Ovary (tissue), 9 donors: Measurements from ENCODE around the gene SRD5A1. TPM values are rescaled to one million over a fixed set of nuclear protein-coding genes. Genes with fewer than 3 reads are reported as not detected.

ENCODE experiments used
- DNase-seq, 5 donors: peaks; one replicate each; pipeline ENCODE4 v3.0.0-alpha.2; 2019 to 2020
- H3K27ac ChIP-seq, 2 donors: fragments of 200-600 bp; one replicate each; pipeline versions ENCODE4 v1.5.1 to v1.8.0; 2019 to 2022
- H3K27me3 ChIP-seq: fragments of 200-600 bp; one replicate; pipeline ENCODE4 v1.8.0; 2022
- H3K36me3 ChIP-seq: fragments of 200-600 bp; sonication (generic); one replicate; pipeline ENCODE4 v1.5.1; 2019
- H3K4me1 ChIP-seq: one replicate; pipeline ENCODE4 v1.8.1; 2013; ENCODE audit warnings: mild to moderate bottlenecking, moderate library complexity; ENCODE audit not compliant: insufficient read depth
- H3K4me3 ChIP-seq: fragments of 200-600 bp; sonication (generic); one replicate; pipeline ENCODE4 v1.5.1; 2017
- H3K9me3 ChIP-seq, 2 donors: fragments of 200-600 bp in 1 of 2; sonication (generic) in 1 of 2; one replicate each; pipeline versions ENCODE4 v1.5.1 to v1.8.1; 2013 to 2019; ENCODE audit warnings: mild to moderate bottlenecking in 1 of 2, moderate library complexity in 1 of 2
- EP300 ChIP-seq: sonication (generic); formaldehyde crosslinking; IDR thresholded peaks from one replicate; pipeline ENCODE4 v1.6.1; 2017; ENCODE audit warnings: antibody characterized with exemption
- POLR2A ChIP-seq: fragments of 450-650 bp; IDR thresholded peaks from one replicate; pipeline ENCODE4 v1.6.1; 2017; ENCODE audit warnings: antibody characterized with exemption, mild to moderate bottlenecking, moderate library complexity
- WGBS, 3 donors: extraction: QIAGEN DNeasy Blood & Tissue Kit in 1 of 3; methylation state at CpG; one replicate each; pipeline versions ENCODE4 v1.1.5 to v1.1.7; 2013 to 2017; 5-methylcytosine and 5-hydroxymethylcytosine counted together
- intact Hi-C, 4 donors: fragments of 100-400 bp; cut with DNase I; formaldehyde crosslinking; loops; one replicate each; pipeline versions ENCODE4 v1.11.0 to v1.15.1; 2022 to 2023
- polyA plus RNA-seq, 2 donors: library from polyadenylated mRNA; stranded (reverse); fragments of 200-250 nt in 1 of 2; fragments of 350-450 nt in 1 of 2; fragmentation: Illumina TruSeq in 1 of 2; extraction: RNeasy Lipid Tissue Mini Kit (QIAGEN cat#74804) in 1 of 2; gene quantifications; one replicate each; pipeline ENCODE4 v1.2.3, GENCODE V29; 2013 to 2014
- total RNA-seq, 7 donors: library from RNA; depleted of rRNA in 2 of 7; stranded (reverse); fragments of >200 nt in 2 of 7; fragmentation: NEBNext Ultra II Directional in 3 of 7; extraction: Animal tissue kit (Norgen Biotek cat#: 25700) in 3 of 7; gene quantifications; one replicate each; pipeline versions ENCODE4 v1.1.0 to v1.2.4, GENCODE V29; 2016 to 2023
- TF ChIP-seq, protein P1 (sequence below), 3 donors: fragments of 450-650 bp in 2 of 3; fragments of 200-600 bp in 1 of 3; IDR thresholded peaks; one replicate each; pipeline versions ENCODE4 v1.5.1 to v1.8.0; 2016 to 2022; ENCODE audit warnings: antibody characterized with exemption in 3 of 3, mild to moderate bottlenecking in 1 of 3
- donor health status: DM: no; HTN: no; CAD: no; lungs with moderate emphysema.
- donor health status: DM: no; HTN: no; CAD: no.
- donor health status: Bipolar disorder and iron deficiency.
- donor health status: DM: yes; HTN: yes; CAD: no.
- donor health status: DM: no; HTN: no; CAD: no.
- donor health status: DM: yes; HTN: yes; CAD: no.

The SRD5A1 gene
- total and polyA plus RNA-seq, 9 donors, result 4.4 to 13.5 (median 9.4) TPM

DNA sequence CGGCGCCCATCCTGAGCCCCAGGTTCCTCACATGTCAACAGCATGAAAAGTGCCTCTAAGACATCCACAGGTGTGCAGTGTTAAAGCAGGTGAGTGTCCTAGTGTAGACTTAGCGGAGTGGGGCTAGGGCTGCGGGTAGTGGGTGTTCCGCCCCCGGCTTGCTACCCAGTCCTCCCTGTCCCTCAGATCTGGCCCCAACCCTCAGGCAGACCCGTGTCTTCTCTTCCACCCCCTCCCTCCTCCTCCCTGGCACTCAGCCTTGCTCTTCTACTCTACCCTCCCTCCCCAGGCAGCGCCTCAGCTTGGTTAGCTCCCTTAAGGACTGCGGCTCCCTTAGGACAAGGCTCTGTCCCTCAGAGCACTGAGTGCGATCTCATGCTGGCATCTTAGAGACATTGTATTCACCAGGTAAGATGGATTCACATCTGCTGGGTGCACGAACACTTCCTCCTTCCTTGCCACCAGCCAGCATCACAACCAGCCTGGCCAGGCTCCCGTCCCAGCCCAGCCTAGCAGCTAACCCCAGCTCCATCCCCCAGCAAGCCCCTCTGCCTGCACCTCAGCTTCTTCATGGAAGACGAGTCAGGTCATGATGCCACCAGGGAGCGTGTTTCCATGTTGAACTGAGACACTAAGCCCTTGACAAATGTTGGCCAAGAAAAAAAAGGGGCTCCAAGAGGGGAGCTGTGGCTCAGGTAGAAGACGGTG lies 47.1 kb upstream of the SRD5A1 start:
- intact Hi-C loops, result loop anchor here in 1 of 4 donors (10.0 kb wide), 1 partner anchor 201 kb away; no protein-coding TSS in a partner anchor
- H3K36me3 ChIP-seq, result no peaks in the 10 kb centered on the region
- H3K27ac ChIP-seq, result no peak overlapping the region
- TF ChIP-seq EP300 (no peak), POLR2A (no peak)
- TF ChIP-seq, protein P1, sequence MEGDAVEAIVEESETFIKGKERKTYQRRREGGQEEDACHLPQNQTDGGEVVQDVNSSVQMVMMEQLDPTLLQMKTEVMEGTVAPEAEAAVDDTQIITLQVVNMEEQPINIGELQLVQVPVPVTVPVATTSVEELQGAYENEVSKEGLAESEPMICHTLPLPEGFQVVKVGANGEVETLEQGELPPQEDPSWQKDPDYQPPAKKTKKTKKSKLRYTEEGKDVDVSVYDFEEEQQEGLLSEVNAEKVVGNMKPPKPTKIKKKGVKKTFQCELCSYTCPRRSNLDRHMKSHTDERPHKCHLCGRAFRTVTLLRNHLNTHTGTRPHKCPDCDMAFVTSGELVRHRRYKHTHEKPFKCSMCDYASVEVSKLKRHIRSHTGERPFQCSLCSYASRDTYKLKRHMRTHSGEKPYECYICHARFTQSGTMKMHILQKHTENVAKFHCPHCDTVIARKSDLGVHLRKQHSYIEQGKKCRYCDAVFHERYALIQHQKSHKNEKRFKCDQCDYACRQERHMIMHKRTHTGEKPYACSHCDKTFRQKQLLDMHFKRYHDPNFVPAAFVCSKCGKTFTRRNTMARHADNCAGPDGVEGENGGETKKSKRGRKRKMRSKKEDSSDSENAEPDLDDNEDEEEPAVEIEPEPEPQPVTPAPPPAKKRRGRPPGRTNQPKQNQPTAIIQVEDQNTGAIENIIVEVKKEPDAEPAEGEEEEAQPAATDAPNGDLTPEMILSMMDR (IDR thresholded peaks at IDR 0.05), result no peak
- no peak overlapping the region for H3K4me3 ChIP-seq
- no peak for DNase-seq
- H3K27me3 ChIP-seq, result no peaks in the 10 kb centered on the region
- H3K9me3 ChIP-seq, result no peaks in the 10 kb centered on the region
- 86 to 90% (median 89%) methylated on average over 15 of the region's 15 CpGs for WGBS, 3 donors
- H3K4me1 ChIP-seq, result peaks cover 9% of the 10 kb centered on the region

DNA sequence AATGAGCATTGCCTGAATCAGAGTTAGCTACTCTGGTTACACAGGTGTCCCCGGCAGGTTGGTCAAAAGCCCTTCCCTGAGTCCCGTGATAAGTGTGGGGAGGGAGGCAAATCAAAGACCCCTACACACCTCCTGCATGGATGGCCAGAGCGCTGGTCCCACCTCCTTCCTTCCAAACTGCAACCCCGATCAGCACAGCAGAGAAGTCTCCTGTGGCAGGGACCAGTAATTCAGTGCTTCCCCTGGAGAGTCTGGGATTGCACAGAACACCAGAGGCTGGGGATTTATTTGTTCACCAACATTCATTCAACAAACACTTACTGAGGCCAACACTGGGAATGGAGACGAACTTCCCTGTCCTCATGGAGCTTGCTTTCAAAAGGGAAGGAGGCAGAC lies 46.6 kb upstream of the SRD5A1 start:
- 91 to 95% (median 94%) methylated on average over 5 of the region's 5 CpGs for WGBS, 3 donors
- Histone ChIP-seq H3K9me3 (no peaks in the 10 kb centered on the region), H3K27ac (no peak overlapping the region), H3K4me3 (no peak overlapping the region), H3K4me1 (peaks cover 7% of the 10 kb centered on the region), H3K27me3 (no peaks in the 10 kb centered on the region), H3K36me3 (no peaks in the 10 kb centered on the region)
- TF ChIP-seq, protein P1 (IDR thresholded peaks at IDR 0.05), result no peak
- TF ChIP-seq EP300 (no peak), POLR2A (no peak)
- intact Hi-C loops, result loop anchor here in 1 of 4 donors (10.0 kb wide), 1 partner anchor 202 kb away; no protein-coding TSS in a partner anchor
- no peak for DNase-seq

DNA sequence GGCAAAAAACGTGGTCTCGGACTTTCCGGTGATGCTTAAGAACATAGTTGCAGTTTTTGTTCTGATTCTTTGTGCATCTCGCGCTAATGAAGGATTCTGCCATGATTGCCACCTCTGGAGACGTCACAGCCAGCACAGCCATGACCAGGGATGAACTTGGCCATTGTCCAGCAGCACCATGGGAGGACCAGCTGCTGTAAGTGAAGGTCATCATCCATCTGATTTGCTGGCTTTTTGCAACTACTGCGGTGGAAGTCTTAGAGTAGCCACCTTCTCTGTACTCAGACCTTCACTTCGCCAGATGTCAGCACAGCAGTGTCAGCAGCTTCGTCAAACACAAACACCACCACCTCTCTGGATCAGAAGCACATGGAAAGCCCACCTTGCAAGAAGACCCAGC lies 46.1 kb upstream of the SRD5A1 start:
- no peaks in the 10 kb centered on the region for H3K36me3 ChIP-seq
- no peak for DNase-seq
- TF ChIP-seq POLR2A (no peak), EP300 (no peak)
- TF ChIP-seq, protein P1 (IDR thresholded peaks at IDR 0.05), result no peak
- H3K4me3 ChIP-seq, result no peak overlapping the region
- WGBS, 3 donors, result 85 to 90% (median 85%) methylated on average over 9 of the region's 9 CpGs
- no peaks in the 10 kb centered on the region for H3K27me3 ChIP-seq
- H3K27ac ChIP-seq, result no peak overlapping the region
- H3K9me3 ChIP-seq, result no peaks in the 10 kb centered on the region
- intact Hi-C loops, result loop anchor here in 1 of 4 donors (10.0 kb wide), 1 partner anchor 202 kb away; no protein-coding TSS in a partner anchor
- peaks cover 7% of the 10 kb centered on the region for H3K4me1 ChIP-seq

DNA sequence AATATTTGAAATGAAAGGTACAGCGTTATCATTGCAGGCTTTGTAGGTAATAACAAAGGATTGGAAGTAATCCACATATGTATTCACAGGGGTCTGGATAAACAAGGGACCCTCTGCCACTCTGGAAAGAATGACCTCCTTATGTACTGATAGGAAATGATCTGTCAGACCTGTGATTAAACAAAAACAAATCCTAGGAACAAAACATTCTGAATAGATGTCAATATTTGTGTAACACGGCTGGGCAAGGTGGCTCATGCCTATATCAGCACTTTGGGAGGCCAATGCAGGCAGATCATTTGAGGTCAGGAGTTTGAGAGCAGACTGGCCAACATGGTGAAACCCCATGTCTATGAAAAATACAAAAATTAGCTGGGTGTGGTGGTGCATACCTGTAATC lies 42.7 kb upstream of the SRD5A1 start:
- 68 to 84% (median 77%) methylated on average over 2 of the region's 2 CpGs for WGBS, 3 donors

More for the DNA sequence above, 42.7 kb upstream of the SRD5A1 start:
- no peak for DNase-seq
- no peaks in the 10 kb centered on the region for H3K9me3 ChIP-seq
- TF ChIP-seq EP300, result no peak
- TF ChIP-seq, protein P1 (IDR thresholded peaks at IDR 0.05), result no peak
- no peak for TF ChIP-seq POLR2A
- no peak overlapping the region for H3K4me3 ChIP-seq
- no peak overlapping the region for H3K27ac ChIP-seq
- no peaks in the 10 kb centered on the region for H3K4me1 ChIP-seq
- H3K27me3 ChIP-seq, result no peaks in the 10 kb centered on the region
- H3K36me3 ChIP-seq, result no peaks in the 10 kb centered on the region
- intact Hi-C loops, result no loop called here
